Immature natural killer cell (primary cell): Measurements from ENCODE around the gene GNB5. TPM values are rescaled to one million over a fixed set of nuclear protein-coding genes. Genes with fewer than 3 reads are reported as not detected.

Experiments used
- DNase-seq, 3 donors: peaks; one replicate each; pipeline ENCODE4 v3.0.0; 2022; ENCODE audit warnings: mixed read lengths in 1 of 3
- H3K27ac Mint-ChIP-seq, 6 donors: one replicate each; pipeline ENCODE4 v1.8.0; 2020; ENCODE audit warnings: mixed read lengths in 6 of 6, mild to moderate bottlenecking in 5 of 6, inconsistent platforms in 4 of 6, moderate library complexity in 3 of 6
- H3K27me3 Mint-ChIP-seq, 3 donors: one replicate each; pipeline ENCODE4 v1.8.0; 2020 to 2021; ENCODE audit warnings: low read depth in 3 of 3, mild to moderate bottlenecking in 3 of 3, mixed read lengths in 3 of 3, moderate library complexity in 3 of 3, inconsistent platforms in 1 of 3
- H3K36me3 Mint-ChIP-seq, 3 donors: one replicate each; pipeline ENCODE4 v1.8.0; 2020; ENCODE audit warnings: mixed read lengths in 3 of 3, inconsistent platforms in 2 of 3, mild to moderate bottlenecking in 2 of 3
- H3K4me1 Mint-ChIP-seq, 2 donors: one replicate each; pipeline ENCODE4 v1.8.0; 2020; ENCODE audit warnings: inconsistent platforms in 2 of 2, mild to moderate bottlenecking in 2 of 2, mixed read lengths in 2 of 2, moderate library complexity in 1 of 2
- H3K4me3 Mint-ChIP-seq, 5 donors: one replicate each; pipeline ENCODE4 v1.8.0; 2020; ENCODE audit warnings: mild to moderate bottlenecking in 5 of 5, mixed read lengths in 5 of 5, inconsistent platforms in 3 of 5, moderate library complexity in 3 of 5
- H3K9me3 Mint-ChIP-seq, 6 donors: one replicate each; pipeline ENCODE4 v1.8.0; 2020; ENCODE audit warnings: mild to moderate bottlenecking in 6 of 6, mixed read lengths in 6 of 6, inconsistent platforms in 4 of 6, moderate library complexity in 3 of 6
- polyA plus RNA-seq, 3 donors: library from polyadenylated mRNA; unstranded; fragments of 300-500 nt; fragmentation: Illumina TruSeq; gene quantifications; one replicate each; pipeline ENCODE4 v1.2.3, GENCODE V29; 2021

GNB5 gene
- polyA plus RNA-seq, 3 donors from 2014 or later: 19.0 to 23.6 (median 22.3) TPM

GRCh38 chr15:52071570-52071969, 119.6 kb downstream of the GNB5 start:
- no peak for DNase-seq
- Mint-ChIP-seq H3K4me3 (no peak overlapping the region), H3K9me3 (no peaks in the 10 kb centered on the region), H3K36me3 (peaks cover 0 to under 1% (median 0%) of the 10 kb centered on the region in 3 donors), H3K27ac (no peak overlapping the region), H3K4me1 (peaks cover 2 to 5% of the 10 kb centered on the region in 2 donors), H3K27me3 (no peaks in the 10 kb centered on the region)

GRCh38 chr15:52069559-52069958, 121.6 kb downstream of the GNB5 start:
- H3K9me3 Mint-ChIP-seq: no peaks in the 10 kb centered on the region
- no peak overlapping the region for H3K4me3 Mint-ChIP-seq
- H3K27me3 Mint-ChIP-seq: peaks cover 0 to 1% (median 0%) of the 10 kb centered on the region in 3 donors
- H3K4me1 Mint-ChIP-seq: peaks cover 2 to 5% of the 10 kb centered on the region in 2 donors
- no peak for DNase-seq
- H3K36me3 Mint-ChIP-seq: peaks cover 0 to 8% (median 4%) of the 10 kb centered on the region in 3 donors
- no peak overlapping the region for H3K27ac Mint-ChIP-seq

GRCh38 chr15:52068004-52068615, 123.1 kb downstream of the GNB5 start:
- peaks cover 2 to 5% of the 10 kb centered on the region in 2 donors for H3K4me1 Mint-ChIP-seq
- H3K4me3 Mint-ChIP-seq: no peak overlapping the region
- peaks cover 5 to 20% (median 17%) of the 10 kb centered on the region in 3 donors for H3K36me3 Mint-ChIP-seq
- peak overlapping the region in 1 of 6 donors; percentile 4 for H3K27ac Mint-ChIP-seq
- H3K27me3 Mint-ChIP-seq: peaks cover 0 to 1% (median 0%) of the 10 kb centered on the region in 3 donors
- no peaks in the 10 kb centered on the region for H3K9me3 Mint-ChIP-seq
- no peak for DNase-seq

- Mint-ChIP-seq H3K27ac (no peak overlapping the region), H3K9me3 (no peaks in the 10 kb centered on the region), H3K36me3 (peaks cover 5 to 24% (median 19%) of the 10 kb centered on the region in 3 donors), H3K4me1 (peaks cover 2 to 5% of the 10 kb centered on the region in 2 donors), H3K4me3 (no peak overlapping the region), H3K27me3 (peaks cover 0 to 1% (median 0%) of the 10 kb centered on the region in 3 donors)
- DNase-seq: no peak
Measured at GRCh38 chr15:52067545-52067926, 123.7 kb downstream of the GNB5 start.

GRCh38 chr15:52066842-52067544, 124.2 kb downstream of the GNB5 start:
- Mint-ChIP-seq H3K4me3 (no peak overlapping the region), H3K4me1 (peaks cover 2 to 5% of the 10 kb centered on the region in 2 donors), H3K9me3 (no peaks in the 10 kb centered on the region), H3K36me3 (peaks cover 5 to 24% (median 19%) of the 10 kb centered on the region in 3 donors), H3K27ac (peak overlapping the region in 1 of 6 donors; percentile 17), H3K27me3 (peaks cover 0 to 1% (median 0%) of the 10 kb centered on the region in 3 donors)
- no peak for DNase-seq

Other genes with a start within 250 kb of the GNB5 start
- 10 to 100 TPM; 10.4 to 30.0 (median 16.2) TPM for gene LEO1, start 219.6 kb downstream of the GNB5 start, polyA plus RNA-seq
- gene MAPK6, start 172.2 kb downstream of the GNB5 start, polyA plus RNA-seq: 1 to 10 TPM; 2.4 to 5.1 (median 4.9) TPM
- gene BCL2L10, start 78.6 kb downstream of the GNB5 start, polyA plus RNA-seq: not detected
- gene MYO5C, start 104.4 kb upstream of the GNB5 start, polyA plus RNA-seq: under 1 TPM in 1 of 3 donors, not detected in 2; 0.19 TPM